ENCODE measurements around the gene AP1B1.
"Not testable (repeated sequence)": the region's sequence is repeated elsewhere in the genome, so short reads cannot be mapped to it uniquely, and the experiment has no call there.

The AP1B1 gene

GRCh38 chr22:29387921-29388758 is at the start of gene AP1B1:
TSS of gene AP1B1 (minus strand) at chr22:29388570. CDS start at chr22:29367243, 21,327 bp downstream.
- in situ Hi-C loops (cut with MboI; ENCODE audit: low sequenced_read_pairs): no loop called here

- in situ Hi-C loops (cut with MboI; ENCODE audit: low sequenced_read_pairs): no loop called here
These were observed 47.1 kb upstream of the AP1B1 start for GRCh38 chr22:29435236-29436136.

DNA sequence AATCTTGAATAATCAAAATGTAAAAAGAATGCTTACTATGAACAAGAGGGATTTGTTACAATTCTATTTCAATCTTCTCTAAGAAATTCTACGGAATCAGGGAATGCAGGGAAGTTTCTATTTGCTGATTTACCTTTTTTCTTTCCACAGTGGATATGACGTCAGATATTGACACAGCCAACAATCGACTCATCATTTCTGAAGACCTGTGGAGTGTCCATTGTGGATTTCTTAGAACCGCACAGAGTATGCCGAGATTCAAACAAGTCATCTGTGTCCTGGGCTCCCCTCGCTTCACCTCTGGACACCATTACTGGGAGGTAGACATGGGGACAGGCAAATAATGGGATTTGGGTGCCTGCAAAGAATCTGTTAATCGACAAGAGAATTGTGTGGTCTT is 45.9 kb upstream of the AP1B1 start:
- in situ Hi-C loops (cut with MboI; ENCODE audit: low sequenced_read_pairs): no loop called here

DNA sequence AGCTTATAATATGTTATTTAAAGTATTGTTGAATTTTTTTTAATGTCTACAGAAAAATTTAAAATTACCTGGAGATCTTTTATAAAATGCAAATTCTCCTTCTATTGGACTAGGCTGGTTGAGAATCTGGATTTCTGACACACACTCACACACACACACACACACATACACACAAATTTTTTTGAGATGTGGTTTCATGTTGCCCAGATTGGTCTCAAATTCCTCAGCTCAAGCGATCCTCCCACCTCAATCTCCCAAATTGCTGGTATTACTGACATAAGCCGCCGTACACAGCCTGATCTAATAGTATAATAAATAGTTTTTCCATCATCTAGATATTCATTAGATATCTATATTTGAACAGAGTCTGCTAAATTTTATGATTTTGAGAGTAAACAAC is 45.5 kb upstream of the AP1B1 start:
- in situ Hi-C loops (cut with MboI; ENCODE audit: low sequenced_read_pairs): no loop called here

DNA sequence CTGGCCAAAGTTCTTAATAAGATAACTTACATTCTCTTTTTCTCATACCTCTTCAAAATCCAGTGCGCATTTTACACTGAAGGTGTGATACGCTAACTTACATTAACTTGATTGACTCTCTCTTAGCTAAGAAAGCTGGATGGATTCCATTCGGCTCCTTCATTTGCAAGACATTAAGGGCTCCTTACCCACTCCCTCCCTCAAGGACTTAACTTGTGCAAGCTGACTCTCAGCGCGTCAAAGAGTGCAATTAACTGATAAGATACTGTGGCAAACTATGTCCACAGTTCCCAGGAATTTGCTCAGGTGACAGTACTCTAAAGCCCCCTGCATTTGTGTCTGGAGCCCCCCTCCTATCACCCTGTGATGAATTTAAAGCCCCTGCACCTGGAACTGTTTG is 43.6 kb upstream of the AP1B1 start:
- in situ Hi-C loops (cut with MboI; ENCODE audit: low sequenced_read_pairs): no loop called here

- in situ Hi-C loops (cut with MboI; ENCODE audit: low sequenced_read_pairs): no loop called here
These were observed 38.9 kb upstream of the AP1B1 start for GRCh38 chr22:29427176-29427760.

DNA sequence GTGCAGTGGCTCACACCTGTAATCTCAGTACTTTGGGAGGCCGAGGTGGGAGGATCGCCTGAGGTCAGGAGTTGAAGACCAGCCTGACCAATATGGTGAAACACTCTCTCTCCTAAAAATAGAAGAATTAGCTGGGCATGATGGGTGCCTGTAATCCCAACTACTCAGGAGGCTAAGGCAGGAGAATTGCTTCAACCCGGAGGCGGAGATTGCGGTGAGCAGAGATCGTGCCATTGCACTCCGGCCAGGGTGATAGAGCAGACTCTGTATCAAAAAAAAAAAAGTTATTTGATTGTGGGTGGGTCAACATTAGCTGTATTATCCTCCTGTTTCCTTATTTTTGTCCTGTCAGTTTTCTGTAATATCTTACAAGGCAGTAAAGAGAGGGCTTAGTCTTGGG is 38.1 kb upstream of the AP1B1 start:
- in situ Hi-C loops (cut with MboI; ENCODE audit: low sequenced_read_pairs): no loop called here

DNA sequence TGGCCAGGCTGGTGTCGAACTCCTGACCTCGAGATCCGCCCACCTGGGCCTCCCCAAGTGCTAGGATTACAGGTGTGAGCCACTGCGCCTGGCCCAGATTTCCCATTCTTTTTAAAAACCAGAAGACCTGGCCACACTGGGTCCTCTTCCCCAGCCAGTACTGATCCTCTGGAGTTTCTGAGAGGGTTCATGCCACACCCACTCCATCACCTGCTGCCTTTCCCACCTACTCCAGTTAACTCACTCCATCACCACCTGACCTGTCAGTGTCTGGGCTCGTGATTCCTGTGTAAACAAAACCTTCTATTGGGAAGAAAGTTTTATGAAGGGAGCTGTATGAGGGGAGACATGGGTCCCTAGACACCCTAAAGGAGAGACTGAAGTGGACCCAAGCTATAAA is 30.3 kb upstream of the AP1B1 start:
- in situ Hi-C loops (cut with MboI; ENCODE audit: low sequenced_read_pairs): not testable (repeated sequence)

DNA sequence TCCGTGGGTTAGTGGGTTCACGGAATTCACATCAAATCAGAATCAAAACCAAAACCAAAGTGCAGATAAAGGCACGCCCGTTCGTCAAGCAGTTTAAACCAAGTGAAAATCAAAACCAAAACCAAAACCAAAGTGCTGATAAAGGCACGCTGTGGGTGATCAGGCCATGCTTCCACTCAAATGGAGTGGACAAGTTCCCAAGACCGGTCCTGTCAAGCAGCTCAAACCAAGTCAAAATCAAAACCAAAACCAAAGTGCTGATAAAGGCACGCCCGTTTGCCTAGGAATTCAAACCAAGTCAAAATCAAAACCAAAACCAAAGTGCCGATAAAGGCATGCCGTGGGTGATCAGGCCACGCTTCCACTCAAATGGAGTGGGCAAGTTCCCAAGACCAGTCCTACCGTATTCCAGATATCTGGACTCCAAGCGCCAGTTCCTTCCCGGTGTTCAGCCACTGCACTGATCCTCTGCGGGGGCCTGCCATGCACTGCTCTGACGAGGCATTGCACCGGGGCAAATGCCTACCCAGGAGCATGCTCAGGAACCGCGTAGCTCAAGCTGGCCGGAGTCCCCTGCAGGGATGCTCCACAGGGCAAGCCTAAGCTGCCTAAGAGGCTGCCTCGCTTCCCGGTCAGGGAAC is 26.7 kb upstream of the AP1B1 start:
- in situ Hi-C loops (cut with MboI; ENCODE audit: low sequenced_read_pairs): not testable (repeated sequence)

- in situ Hi-C loops (cut with MboI; ENCODE audit: low sequenced_read_pairs): not testable (repeated sequence)
These were observed 24.4 kb upstream of the AP1B1 start for GRCh38 chr22:29412772-29413171.

- in situ Hi-C loops (cut with MboI; ENCODE audit: low sequenced_read_pairs): not testable (repeated sequence)
These were observed 23.3 kb upstream of the AP1B1 start for GRCh38 chr22:29411569-29412211.

GRCh38 chr22:29408940-29409339 is 20.6 kb upstream of the AP1B1 start:
- in situ Hi-C loops (cut with MboI; ENCODE audit: low sequenced_read_pairs): no loop called here

- in situ Hi-C loops (cut with MboI; ENCODE audit: low sequenced_read_pairs): not testable (repeated sequence)
These were observed 13.2 kb upstream of the AP1B1 start for GRCh38 chr22:29401538-29401937.

GRCh38 chr22:29400576-29400975 is 12.2 kb upstream of the AP1B1 start:
- in situ Hi-C loops (cut with MboI; ENCODE audit: low sequenced_read_pairs): no loop called here

- in situ Hi-C loops (cut with MboI; ENCODE audit: low sequenced_read_pairs): no loop called here
These were observed 9.4 kb upstream of the AP1B1 start for GRCh38 chr22:29397791-29398190.

DNA sequence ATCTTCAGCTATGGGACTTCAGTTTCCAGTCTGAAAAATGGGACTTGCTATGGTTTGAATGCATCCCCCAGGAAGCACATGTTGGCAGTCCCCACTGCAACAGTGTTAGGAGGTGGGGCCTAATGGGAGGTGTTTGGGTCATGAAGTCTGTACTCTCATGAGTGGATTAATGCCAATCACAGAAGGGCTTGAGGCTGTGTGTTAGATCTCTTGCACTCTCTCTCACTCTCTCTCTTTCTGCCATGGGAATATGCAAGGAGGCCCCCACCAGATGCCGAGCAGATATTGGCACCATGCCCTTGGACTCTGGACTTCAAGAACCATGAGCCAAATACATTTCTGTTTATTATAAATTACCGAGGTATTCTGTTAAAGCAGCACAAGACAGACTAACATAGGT is 7.8 kb upstream of the AP1B1 start:
- in situ Hi-C loops (cut with MboI; ENCODE audit: low sequenced_read_pairs): no loop called here

GRCh38 chr22:29394931-29395581 is 6.7 kb upstream of the AP1B1 start:
- in situ Hi-C loops (cut with MboI; ENCODE audit: low sequenced_read_pairs): no loop called here

- in situ Hi-C loops (cut with MboI; ENCODE audit: low sequenced_read_pairs): no loop called here
These were observed 4.7 kb upstream of the AP1B1 start for GRCh38 chr22:29393019-29393608.

DNA sequence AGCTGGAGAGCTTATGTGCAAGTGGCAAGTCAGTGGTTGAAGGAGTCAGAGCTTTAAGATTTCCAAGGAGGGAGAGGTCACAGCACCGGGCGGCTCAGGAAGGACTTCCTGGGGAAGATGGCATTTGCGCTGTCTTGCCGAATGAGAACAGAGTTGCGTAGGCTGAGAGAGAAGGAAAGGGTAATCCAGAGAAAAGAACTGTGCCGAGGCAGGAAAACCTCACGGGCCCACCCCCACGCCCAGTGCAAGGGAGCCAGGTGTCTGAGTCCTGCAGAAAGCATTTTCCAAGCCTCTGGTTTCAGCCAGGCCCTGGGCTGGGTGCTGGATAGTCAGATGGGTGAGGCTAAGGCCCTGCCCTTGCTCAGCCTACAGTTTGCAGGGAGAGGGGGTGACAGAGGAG is 3.2 kb upstream of the AP1B1 start:
- in situ Hi-C loops (cut with MboI; ENCODE audit: low sequenced_read_pairs): no loop called here

DNA sequence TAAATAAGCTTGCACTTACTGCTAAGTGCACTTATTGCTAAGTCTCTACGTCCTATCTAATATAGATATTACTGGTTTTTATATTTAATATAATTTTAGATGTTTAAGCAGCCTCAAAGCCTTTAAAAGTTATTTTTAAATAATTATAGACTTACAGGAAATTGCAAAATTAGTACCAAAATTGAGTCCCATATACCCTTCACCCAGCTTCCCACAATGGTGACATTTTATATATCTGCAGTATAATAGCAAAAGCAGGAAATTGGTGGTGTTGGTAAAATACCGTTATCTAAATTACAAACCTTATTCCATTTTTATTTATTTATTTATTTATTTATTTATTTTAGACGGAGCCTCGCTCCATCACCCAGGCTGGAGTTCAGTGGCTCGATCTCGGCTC is 1.9 kb upstream of the AP1B1 start:
- in situ Hi-C loops (cut with MboI; ENCODE audit: low sequenced_read_pairs): no loop called here

All from hTERT RPE-1 (cell line).